Endothelial cell of umbilical vein (primary cell): ENCODE data around the gene SLC6A20. TPM values are rescaled to one million over a fixed set of nuclear protein-coding genes. Genes with fewer than 3 reads are reported as not detected.

Experiments
- BruUV-seq: library from RNA; stranded (reverse); fragments of 400-500 nt; replicated peaks from 2 replicates; lab custom pipeline; 2021; lab: Mats Ljungman, UMichigan
- CTCF ChIA-PET: fragments of 300-600, 350-600 bp; sonication (Branson Sonifier 250); formaldehyde crosslinking; loops from one replicate; lab custom pipeline; 2021; ENCODE audit warnings: antibody characterized with exemption, inconsistent platforms; lab: Charles Lee
- POLR2A ChIA-PET: fragments of 300-600, 350-600 bp; sonication (Branson Sonifier 250); formaldehyde crosslinking; loops from one replicate; lab custom pipeline; 2021; ENCODE audit warnings: antibody characterized with exemption, inconsistent platforms; lab: Charles Lee
- DNase-seq: peaks from one replicate; pipeline ENCODE4 v3.0.0-alpha.2; 2011; ENCODE audit warnings: low read depth, low spot score
- FAIRE-seq: peaks from 2 replicates; lab custom pipeline; 2011; peaks lifted over from hg19 to GRCh38; lab: Jason Lieb, UNC
- H2AFZ ChIP-seq: 2 replicates; pipeline ENCODE4 v1.6.0; 2012; ENCODE audit warnings: low read depth, low read length, control low read depth, inconsistent platforms
- H3K27ac ChIP-seq: 2 replicates; pipeline ENCODE4 v1.5.1; 2011; ENCODE audit warnings: low read depth, mild to moderate bottlenecking, control low read depth, low read length, moderate library complexity; ENCODE audit not compliant: insufficient read depth
- H3K27me3 ChIP-seq, 2 experiments: 2 replicates each; pipeline versions ENCODE4 v1.6.0 to v1.6.1; 2011; ENCODE audit warnings: low read length in 2 of 2, mixed read lengths in 1 of 2; ENCODE audit not compliant: control insufficient read depth in 2 of 2, insufficient read depth in 2 of 2
- H3K36me3 ChIP-seq, 2 experiments: 2 replicates in 1 of 2; 3 replicates in 1 of 2; pipeline ENCODE4 v1.5.1; 2011; ENCODE audit warnings: low read length in 2 of 2, mild to moderate bottlenecking in 1 of 2, moderate library complexity in 1 of 2; ENCODE audit not compliant: control insufficient read depth in 2 of 2, insufficient read depth in 2 of 2; ENCODE audit errors: extremely low read depth in 1 of 2
- H3K4me1 ChIP-seq: 3 replicates; pipeline ENCODE4 v1.5.1; 2011; ENCODE audit warnings: mild to moderate bottlenecking, low read length; ENCODE audit not compliant: control insufficient read depth, insufficient read depth; ENCODE audit errors: extremely low read depth
- H3K4me2 ChIP-seq: 2 replicates; pipeline ENCODE4 v1.6.1; 2011; ENCODE audit warnings: low read length, control low read depth, mixed read lengths; ENCODE audit not compliant: insufficient read depth
- H3K4me3 ChIP-seq, 3 experiments: fragments of 200-600 bp in 1 of 3; sonication (generic), shearing (Covaris generic) in 1 of 3; replicated peaks in 1 of 3; 2 replicates each; pipeline ENCODE4 v1.5.1; 2011 to 2016; ENCODE audit warnings: control low read depth in 3 of 3, low read length in 3 of 3, mild to moderate bottlenecking in 2 of 3, inconsistent platforms in 1 of 3, low read depth in 1 of 3, moderate library complexity in 1 of 3; ENCODE audit not compliant: insufficient read depth in 1 of 3
- H3K79me2 ChIP-seq: 2 replicates; pipeline ENCODE4 v1.6.0; 2012; ENCODE audit warnings: low read length, inconsistent platforms; ENCODE audit not compliant: control insufficient read depth, insufficient read depth
- H3K9ac ChIP-seq: replicated peaks from 2 replicates; pipeline ENCODE3; 2011; ENCODE audit warnings: low read length, control low read depth; ENCODE audit not compliant: insufficient read depth; ENCODE audit errors: extremely low read depth
- H3K9me1 ChIP-seq: replicated peaks from 3 replicates; pipeline ENCODE4 v1.6.0; 2011; ENCODE audit warnings: mild to moderate bottlenecking, low read length; ENCODE audit not compliant: control insufficient read depth, insufficient read depth; ENCODE audit errors: extremely low read depth
- H3K9me3 ChIP-seq: replicated peaks from 2 replicates; pipeline ENCODE4 v1.5.1; 2012; ENCODE audit warnings: low read length, inconsistent platforms; ENCODE audit not compliant: control insufficient read depth, insufficient read depth
- H4K20me1 ChIP-seq: replicated peaks from 2 replicates; pipeline ENCODE3; 2011; ENCODE audit warnings: mild to moderate bottlenecking, low read length; ENCODE audit not compliant: control insufficient read depth, insufficient read depth; ENCODE audit errors: extremely low read depth
- FOS ChIP-seq: IDR thresholded peaks from 2 replicates; pipeline ENCODE4 v1.6.1; 2011; ENCODE audit warnings: mild to moderate bottlenecking, low read length, moderate library complexity, borderline replicate concordance; ENCODE audit not compliant: insufficient read depth
- GATA2 ChIP-seq: IDR thresholded peaks from 2 replicates; pipeline ENCODE4 v1.7.0; 2011; ENCODE audit warnings: low read depth, mild to moderate bottlenecking, moderate library complexity, mixed read lengths, low read length; ENCODE audit not compliant: insufficient read length, insufficient read depth
- JUN ChIP-seq: IDR thresholded peaks from 2 replicates; pipeline ENCODE4 v1.6.1; 2011; ENCODE audit warnings: borderline replicate concordance, low read depth; ENCODE audit not compliant: insufficient read length, insufficient read depth
- MYC ChIP-seq: IDR thresholded peaks from one replicate; pipeline ENCODE4 v1.6.1; 2011; ENCODE audit warnings: mild to moderate bottlenecking, low read depth, low read length
- POLR2A ChIP-seq: IDR thresholded peaks from 2 replicates; pipeline ENCODE4 v1.6.1; 2012; ENCODE audit warnings: low read depth, mild to moderate bottlenecking, control low read depth, low read length
- POLR2AphosphoS5 ChIP-seq: IDR thresholded peaks from 2 replicates; pipeline ENCODE4 v1.6.1; 2012; ENCODE audit warnings: low read depth, mild to moderate bottlenecking, control low read depth, low read length, moderate library complexity; ENCODE audit not compliant: insufficient read depth
- dilution Hi-C: fragments of 300-500 bp; cut with MboI; formaldehyde crosslinking; loops from one replicate; pipeline ENCODE4 v1.15.0; 2019; ENCODE audit warnings: low sequenced_read_pairs; ENCODE audit not compliant: extremely low pct_ligation_motif_present
- intact Hi-C: fragments of 100-400 bp; cut with micrococcal nuclease; formaldehyde crosslinking; loops from one replicate; pipeline ENCODE4 v1.10.0; 2022
- polyA plus RNA-seq, 4 experiments: library from polyadenylated mRNA; depleted of rRNA in 3 of 4; stranded (reverse) in 3 of 4; unstranded in 1 of 4; fragments of >200 nt; gene quantifications; 2 replicates each; pipeline versions ENCODE4 v1.2.1 to v1.2.3, GENCODE V29; 2011 to 2012; ENCODE audit warnings: missing spikeins in 1 of 4
- total RNA-seq: library from RNA; stranded (reverse); gene quantifications from 2 replicates; pipeline ENCODE4 v1.2.3, GENCODE V29; 2021

The SLC6A20 gene
- total and polyA plus RNA-seq, 2 donors (not counting 3 experiments of a cell fraction or from before 2014, with no cell fraction given): not detected

DNA sequence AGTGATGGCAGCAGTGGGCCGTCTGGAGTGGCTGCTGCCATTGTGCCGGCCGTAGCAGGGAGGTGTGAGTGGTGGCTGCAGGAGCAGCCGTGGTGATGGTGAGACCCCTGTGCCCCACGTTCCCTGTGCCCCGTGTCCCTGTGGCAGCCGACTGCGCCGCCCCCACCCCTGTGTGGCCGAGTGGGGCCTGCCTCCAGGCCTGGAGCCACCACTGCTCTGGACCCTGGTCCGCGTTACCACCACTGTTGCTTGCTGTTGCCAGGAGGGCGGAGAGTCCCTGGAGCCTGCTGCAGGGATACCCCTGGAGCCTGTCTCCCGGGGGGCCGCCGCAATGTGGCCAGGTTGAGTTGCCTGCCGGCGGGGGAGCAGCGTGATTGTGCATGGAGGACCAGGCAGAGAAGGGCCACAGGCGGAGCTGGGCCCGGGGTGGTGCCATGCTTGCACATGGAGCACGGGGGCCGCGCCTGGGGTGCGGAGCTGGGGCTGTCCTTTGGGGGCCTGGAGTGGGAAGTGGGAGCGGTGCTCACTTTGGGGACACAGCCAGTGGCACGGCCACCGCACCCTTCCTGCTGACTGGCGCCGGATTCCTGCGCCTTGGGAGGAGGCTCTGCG, 50.1 kb downstream of the SLC6A20 start:
- no TSS peak for BruUV-seq
- CTCF ChIA-PET: no interaction called here
- intact Hi-C loops: no loop called here

DNA sequence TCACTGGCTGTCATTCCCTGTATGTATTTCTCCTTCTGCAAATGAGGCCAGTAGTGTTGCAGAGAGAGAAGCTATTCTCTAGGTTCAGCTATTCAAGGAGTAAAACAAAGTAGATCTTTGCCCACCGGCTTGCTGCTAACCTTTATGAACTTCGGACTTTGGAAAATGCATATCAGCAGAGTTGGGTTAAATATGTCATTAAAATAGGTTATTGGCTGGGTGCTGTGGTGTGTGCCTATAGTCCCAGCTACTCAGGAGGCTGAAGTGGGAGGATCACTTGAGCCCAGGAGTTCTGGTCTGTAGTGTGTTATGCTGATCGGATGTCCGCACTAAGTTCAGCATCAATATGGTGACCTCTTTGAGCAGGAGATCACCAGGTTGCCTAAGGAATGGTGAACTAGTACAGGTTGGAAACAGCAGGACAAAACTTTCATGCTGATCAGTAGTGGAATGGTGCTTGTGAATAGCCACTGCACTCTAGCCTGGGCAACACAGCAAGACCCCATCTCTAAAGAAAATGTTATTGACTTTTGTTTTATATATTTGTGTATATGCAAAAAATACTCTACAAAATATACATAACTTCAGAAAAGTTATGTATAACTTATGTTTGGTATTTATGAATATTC, 53.8 kb downstream of the SLC6A20 start:
- BruUV-seq: no TSS peak
- Histone ChIP-seq H3K4me2 (no peak overlapping the region), H4K20me1 (no peaks in the 10 kb centered on the region), H3K9ac (no peak overlapping the region), H3K9me1 (no peaks in the 10 kb centered on the region), H3K4me1 (no peaks in the 10 kb centered on the region), H3K36me3 (peaks cover 14 to 27% of the 10 kb centered on the region in 2 experiments), H3K9me3 (no peaks in the 10 kb centered on the region), H3K27ac (no peak overlapping the region), H2AFZ (no peak overlapping the region), H3K27me3 (no peaks in the 10 kb centered on the region), H3K79me2 (no peaks in the 10 kb centered on the region), H3K4me3 (no peak overlapping the region)
- intact Hi-C loops (loop anchor here (5.0 kb wide), 1 partner anchor 230 kb away; no protein-coding TSS in a partner anchor), dilution Hi-C loops (no loop called here)
- no peak for TF ChIP-seq POLR2AphosphoS5
- DNase-seq (no peak), FAIRE-seq (no peak)
- CTCF ChIA-PET: interaction anchor here (0.9 kb wide), 1 partner anchor 18 kb away, joined by 5 read pairs; no protein-coding TSS in a partner anchor
- POLR2A ChIA-PET: no interaction called here

More for the DNA sequence above, 50.1 kb downstream of the SLC6A20 start:
- H4K20me1 ChIP-seq: no peaks in the 10 kb centered on the region
- no peak for TF ChIP-seq MYC
- TF ChIP-seq FOS: no peak
- no peak for TF ChIP-seq GATA2
- no peak for TF ChIP-seq JUN
- no peak for TF ChIP-seq POLR2A
- no peak overlapping the region for H3K27ac ChIP-seq
- no peak overlapping the region for H3K4me3 ChIP-seq
- FAIRE-seq (no peak), DNase-seq (no peak)
- H3K9me1 ChIP-seq: no peaks in the 10 kb centered on the region
- H3K79me2 ChIP-seq: no peaks in the 10 kb centered on the region
- no peak overlapping the region for H3K4me2 ChIP-seq
- no peak overlapping the region for H3K9ac ChIP-seq
- POLR2A ChIA-PET: no interaction called here
- H3K4me1 ChIP-seq: no peaks in the 10 kb centered on the region
- no peaks in the 10 kb centered on the region for H3K9me3 ChIP-seq
- dilution Hi-C loops: no loop called here
- no peaks in the 10 kb centered on the region for H3K27me3 ChIP-seq
- H2AFZ ChIP-seq: no peak overlapping the region
- peaks cover 6 to 21% of the 10 kb centered on the region in 2 experiments for H3K36me3 ChIP-seq
